ENCODE measurements around the gene PEX5. TPM values are rescaled to one million over a fixed set of nuclear protein-coding genes. Genes with fewer than 3 reads are reported as not detected.

The PEX5 gene
- 10 to 100 TPM in 4 of 6 donors, 1 to 10 TPM in 2; 8.3 to 15.3 (median 12.3) TPM for polyA plus RNA-seq (ENCODE audit: low read depth in 6 of 6)

DNA sequence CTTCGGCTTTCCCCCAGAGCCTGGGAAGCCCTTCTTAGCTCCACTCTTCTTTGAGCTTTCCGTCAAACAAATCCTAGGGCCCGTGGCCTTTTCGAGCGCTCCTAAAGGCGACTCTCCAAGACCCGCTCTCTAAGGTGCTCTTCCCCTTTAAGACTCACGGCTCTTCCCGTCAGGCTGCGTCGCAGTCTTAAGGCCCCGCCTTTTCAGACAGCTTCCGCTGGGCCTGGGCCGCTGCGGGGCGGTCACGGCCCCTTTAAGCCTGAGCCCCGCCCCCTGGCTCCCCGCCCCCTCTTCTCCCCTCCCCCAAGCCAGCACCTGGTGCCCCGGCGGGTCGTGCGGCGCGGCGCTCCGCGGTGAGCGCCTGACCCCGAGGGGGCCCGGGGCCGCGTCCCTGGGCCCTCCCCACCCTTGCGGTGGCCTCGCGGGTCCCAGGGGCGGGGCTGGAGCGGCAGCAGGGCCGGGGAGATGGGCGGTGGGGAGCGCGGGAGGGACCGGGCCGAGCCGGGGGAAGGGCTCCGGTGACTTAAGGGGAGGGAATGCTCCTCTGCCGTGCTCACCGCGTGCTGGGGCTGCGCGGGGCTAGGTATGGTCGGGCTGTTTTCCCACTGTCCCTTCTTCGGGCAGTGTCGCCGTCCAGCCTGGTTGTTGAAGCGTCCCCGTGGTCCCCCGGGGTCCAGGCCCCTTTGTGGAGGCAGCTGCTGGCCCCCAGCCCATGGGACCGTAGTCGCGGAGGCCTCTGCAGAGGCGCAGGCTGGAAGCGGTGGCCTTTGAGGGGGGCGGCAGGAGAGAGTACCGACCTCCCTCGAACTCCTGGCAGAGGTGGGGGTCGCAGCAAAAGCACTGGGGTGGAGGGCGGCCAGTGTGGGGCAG, at the start of gene PEX5:
Gene PEX5, plus strand, starts transcription at position 289 of the 870 bp plus-strand sequence. CDS start 692 bp downstream, outside the sequence.
- H3K4me3 Mint-ChIP-seq: peak within 1 kb of the TSS; percentile 96 to 99 (median 98)
- peak within 1 kb of the TSS; percentile 95 to 99 (median 97) for H3K27ac Mint-ChIP-seq
- H3K4me1 Mint-ChIP-seq: peaks cover 31 to 49% (median 31%) of the 10 kb centered on the region in 3 donors
- H3K9me3 Mint-ChIP-seq: no peaks in the 10 kb centered on the region
- DNase-seq: peak; percentile 76
- H3K27me3 Mint-ChIP-seq: no peaks in the 10 kb centered on the region
- no peaks in the 10 kb centered on the region for H3K36me3 Mint-ChIP-seq
- peak; percentile 95 for ATAC-seq (ENCODE audit: low read depth in 2 of 2)

DNA sequence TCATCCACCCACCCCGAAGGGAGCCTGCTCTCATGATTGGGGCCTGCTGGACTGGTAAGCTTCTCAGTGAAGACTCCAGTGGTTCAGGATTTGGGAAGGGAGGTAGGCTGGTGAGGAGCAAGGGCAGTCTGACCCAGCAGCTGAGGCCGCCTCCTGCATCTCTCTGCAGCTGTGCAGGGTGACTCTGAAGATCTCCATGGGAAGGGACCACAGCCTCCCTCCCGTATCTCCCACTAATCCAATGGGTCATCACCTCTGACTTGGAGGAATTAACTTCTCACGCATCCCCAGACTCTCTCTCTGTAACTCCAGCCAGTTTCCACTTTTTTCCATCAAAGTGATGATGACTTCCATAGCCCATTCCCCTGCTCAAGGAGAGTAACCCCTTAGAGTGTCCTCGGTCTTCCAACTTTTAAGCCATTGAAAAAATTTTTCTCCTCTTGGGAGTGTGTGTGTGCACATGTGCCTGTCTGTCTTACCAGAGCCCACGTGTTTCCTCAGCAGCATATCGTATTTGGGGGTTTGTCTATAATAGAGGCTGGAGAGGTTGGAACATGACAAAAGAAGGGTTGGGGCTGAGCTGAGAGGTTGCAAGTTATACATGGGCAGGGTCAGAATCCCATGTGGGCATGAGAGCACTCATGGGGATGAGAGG, 48.0 kb upstream of the PEX5 start:
- H3K4me1 Mint-ChIP-seq: peaks cover 0 to 10% (median 0%) of the 10 kb centered on the region in 3 donors
- no peaks in the 10 kb centered on the region for H3K27me3 Mint-ChIP-seq
- no peak for DNase-seq
- H3K27ac Mint-ChIP-seq: no peak overlapping the region
- H3K36me3 Mint-ChIP-seq: peaks cover 11 to 15% of the 10 kb centered on the region in 2 donors
- ATAC-seq (ENCODE audit: low read depth in 2 of 2): no peak
- H3K4me3 Mint-ChIP-seq: no peak overlapping the region
- no peaks in the 10 kb centered on the region for H3K9me3 Mint-ChIP-seq

DNA sequence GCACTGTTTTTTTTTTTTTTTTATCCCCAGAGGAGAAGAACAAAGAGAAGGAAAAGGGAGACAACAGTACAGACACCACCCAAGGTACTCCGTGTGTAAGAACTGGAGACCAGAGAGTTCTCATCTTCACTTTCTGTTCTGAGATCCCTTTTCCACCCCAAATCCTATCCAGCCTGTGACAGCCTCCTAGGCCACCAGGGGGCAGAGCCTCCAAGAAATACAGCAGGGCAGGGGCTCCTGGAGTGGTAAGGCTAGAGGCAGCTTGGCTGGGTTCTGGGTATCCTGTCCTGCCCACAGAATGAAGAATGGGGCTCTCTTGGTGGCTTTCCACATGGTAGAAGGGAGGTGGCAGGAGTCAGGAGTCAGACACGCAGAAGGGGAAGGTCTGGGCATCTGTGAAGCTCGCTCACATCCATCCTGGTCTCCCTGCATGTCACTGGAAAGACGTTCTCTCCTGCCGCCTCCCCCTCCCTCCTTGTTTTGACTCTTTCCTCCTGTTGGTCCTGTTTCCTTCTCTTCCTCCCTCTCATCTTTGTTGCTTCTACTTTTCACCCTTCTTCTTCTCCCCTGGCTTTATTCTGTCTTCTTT, 47.3 kb upstream of the PEX5 start:
- Mint-ChIP-seq H3K4me3 (no peak overlapping the region), H3K4me1 (peaks cover 0 to 10% (median 0%) of the 10 kb centered on the region in 3 donors), H3K36me3 (peaks cover 14 to 15% of the 10 kb centered on the region in 2 donors), H3K27me3 (no peaks in the 10 kb centered on the region), H3K9me3 (no peaks in the 10 kb centered on the region), H3K27ac (peak overlapping the region in 1 of 6 donors; percentile 42)
- ATAC-seq (ENCODE audit: low read depth in 2 of 2) (peak; percentile 65 to 86), DNase-seq (peak; percentile 30)

DNA sequence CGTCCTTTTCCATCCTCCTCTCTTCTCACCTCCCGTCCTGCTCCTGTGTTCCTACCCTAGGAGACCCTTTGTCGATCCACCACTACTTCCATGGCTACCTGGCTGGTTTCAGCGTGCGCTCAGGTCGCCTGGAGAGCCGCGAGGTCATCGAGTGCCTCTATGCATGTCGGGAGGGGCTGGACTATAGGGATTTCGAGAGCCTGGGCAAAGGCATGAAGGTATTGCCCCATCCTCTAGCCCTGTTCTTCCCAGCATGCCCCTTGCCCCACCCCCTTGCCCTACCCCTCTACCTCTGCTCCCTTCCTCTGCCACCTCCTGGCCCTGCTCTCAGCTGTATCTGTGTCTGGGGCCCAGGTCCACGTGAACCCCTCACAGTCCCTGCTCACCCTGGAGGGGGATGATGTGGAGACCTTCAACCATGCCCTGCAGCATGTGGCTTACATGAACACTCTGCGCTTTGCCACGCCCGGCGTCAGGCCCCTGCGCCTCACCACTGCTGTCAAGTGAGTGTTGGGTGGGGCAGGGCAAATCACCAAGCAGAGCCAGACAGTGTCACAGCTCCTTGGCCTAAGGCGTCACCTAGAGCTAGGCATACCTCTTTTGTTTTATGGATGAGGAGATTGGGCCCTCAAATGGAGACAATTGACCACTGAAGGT, 46.5 kb upstream of the PEX5 start:
- ATAC-seq (ENCODE audit: low read depth in 2 of 2): no peak
- no peaks in the 10 kb centered on the region for H3K9me3 Mint-ChIP-seq
- H3K4me3 Mint-ChIP-seq: peak overlapping the region in 1 of 8 donors; percentile 21
- peaks cover 11 to 14% of the 10 kb centered on the region in 2 donors for H3K36me3 Mint-ChIP-seq
- H3K27me3 Mint-ChIP-seq: no peaks in the 10 kb centered on the region
- DNase-seq: no peak
- peaks cover 0 to 10% (median 0%) of the 10 kb centered on the region in 3 donors for H3K4me1 Mint-ChIP-seq
- peak overlapping the region in 1 of 6 donors; percentile 22 for H3K27ac Mint-ChIP-seq

DNA sequence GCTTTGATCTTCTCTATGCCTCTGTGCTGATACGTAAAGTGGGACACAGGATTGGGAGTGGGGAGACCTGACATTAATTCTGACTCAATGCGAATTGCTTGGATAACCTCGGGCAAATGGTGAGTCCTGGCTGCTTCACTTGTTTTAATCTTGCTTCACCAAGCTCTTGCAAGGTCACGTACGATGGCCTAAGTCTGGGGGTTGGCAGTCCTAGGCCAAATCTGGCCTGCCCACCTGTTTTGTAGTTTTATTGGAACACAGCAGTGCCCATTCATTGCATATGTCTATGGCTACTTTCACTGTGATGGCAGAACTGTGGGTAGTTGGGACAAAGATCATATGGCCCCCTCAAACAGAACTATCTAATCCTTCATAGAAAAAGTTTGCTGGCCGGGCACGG, 45.9 kb upstream of the PEX5 start:
- Mint-ChIP-seq H3K27ac (peak overlapping the region in 1 of 6 donors; percentile 27), H3K9me3 (no peaks in the 10 kb centered on the region), H3K4me1 (peaks cover 0 to 10% (median 0%) of the 10 kb centered on the region in 3 donors), H3K36me3 (peaks cover 11 to 14% of the 10 kb centered on the region in 2 donors), H3K27me3 (no peaks in the 10 kb centered on the region), H3K4me3 (no peak overlapping the region)
- ATAC-seq (ENCODE audit: low read depth in 2 of 2) (no peak), DNase-seq (no peak)

DNA sequence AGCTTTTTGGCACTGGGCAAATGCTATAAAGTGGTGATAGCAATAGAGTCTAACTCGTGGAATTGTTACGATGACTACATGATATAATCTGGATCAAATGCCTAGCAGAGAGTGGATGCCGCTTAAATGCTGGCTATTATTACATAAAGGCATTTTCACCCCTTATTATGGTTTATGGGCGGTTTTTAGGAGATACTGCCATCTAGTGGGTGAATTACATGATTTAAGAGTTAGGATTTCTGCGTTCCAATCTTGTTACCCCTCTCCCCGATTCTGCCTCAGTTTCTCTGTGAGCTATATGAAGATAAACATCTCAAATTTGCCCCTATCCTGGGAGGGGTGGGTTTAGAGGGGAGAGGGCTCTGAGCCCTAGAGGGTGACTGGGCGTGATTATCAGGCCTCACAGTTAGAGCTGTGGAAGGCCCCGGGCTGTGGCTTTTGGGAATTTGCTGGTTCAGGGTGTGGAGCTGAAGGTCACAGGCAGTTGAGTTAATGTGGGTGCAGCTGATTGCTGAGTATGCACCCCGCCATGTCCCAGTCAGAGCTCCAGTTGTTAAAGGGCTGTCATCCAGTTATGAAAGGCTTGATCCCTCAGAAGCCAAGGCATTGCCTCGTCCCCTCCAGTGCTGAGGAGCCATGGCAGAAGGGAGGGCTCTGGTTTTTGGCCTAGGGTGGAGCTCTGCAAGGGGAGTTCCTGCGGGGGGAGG, 44.9 kb upstream of the PEX5 start:
- Mint-ChIP-seq H3K4me3 (no peak overlapping the region), H3K27me3 (no peaks in the 10 kb centered on the region), H3K27ac (no peak overlapping the region), H3K36me3 (peaks cover 9 to 11% of the 10 kb centered on the region in 2 donors), H3K9me3 (no peaks in the 10 kb centered on the region), H3K4me1 (peaks cover 0 to 10% (median 0%) of the 10 kb centered on the region in 3 donors)
- DNase-seq (peak; percentile 18), ATAC-seq (ENCODE audit: low read depth in 2 of 2) (peak; percentile 38 to 45)

DNA sequence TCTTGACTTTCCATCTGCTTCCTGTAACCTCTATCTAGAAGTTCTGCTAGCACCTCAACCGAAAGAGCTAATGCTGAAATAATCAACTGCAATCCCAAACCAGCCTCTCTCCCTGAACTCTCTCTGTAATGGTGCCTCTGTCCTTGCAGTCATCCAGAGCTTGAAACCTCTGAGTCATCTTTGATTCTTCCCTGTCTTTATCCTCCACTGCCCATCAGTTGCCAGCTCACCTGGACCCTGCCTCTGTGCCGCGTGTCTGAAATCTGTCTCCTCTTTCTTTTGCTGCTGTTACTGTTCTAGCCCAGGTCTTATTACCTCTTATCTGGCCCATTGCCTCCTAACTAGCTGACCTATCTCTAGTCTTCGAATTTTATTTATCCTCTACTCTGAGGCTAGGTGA, 43.8 kb upstream of the PEX5 start:
- Mint-ChIP-seq H3K27ac (peak overlapping the region in 1 of 6 donors; percentile 34), H3K36me3 (peaks cover 14 to 18% of the 10 kb centered on the region in 2 donors), H3K27me3 (no peaks in the 10 kb centered on the region), H3K9me3 (no peaks in the 10 kb centered on the region), H3K4me3 (no peak overlapping the region), H3K4me1 (peaks cover 0 to 10% (median 0%) of the 10 kb centered on the region in 3 donors)
- ATAC-seq (ENCODE audit: low read depth in 2 of 2) (no peak), DNase-seq (no peak)

DNA sequence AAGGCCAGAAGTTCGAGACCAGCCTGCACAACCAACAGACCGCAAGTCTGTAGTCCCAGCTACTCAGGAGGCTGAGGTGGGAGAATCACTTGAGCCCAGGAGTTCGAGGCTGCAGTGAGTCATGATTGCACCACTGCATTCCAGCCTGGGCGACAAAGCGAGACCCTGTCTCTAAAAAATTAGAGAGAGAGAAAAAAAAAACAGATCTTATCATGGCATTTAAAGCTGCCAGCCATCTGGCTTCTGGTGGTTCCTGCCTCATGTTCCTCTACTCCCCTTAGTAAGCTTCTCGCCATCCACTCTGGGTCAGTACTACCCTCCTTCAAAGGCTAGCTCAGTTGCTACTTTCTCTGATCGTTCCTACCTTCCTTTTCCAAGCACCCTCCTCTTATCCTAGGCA, 43.3 kb upstream of the PEX5 start:
- Mint-ChIP-seq H3K4me3 (no peak overlapping the region), H3K4me1 (peaks cover 0 to 10% (median 0%) of the 10 kb centered on the region in 3 donors), H3K36me3 (peaks cover 12 to 18% of the 10 kb centered on the region in 2 donors), H3K9me3 (no peaks in the 10 kb centered on the region), H3K27me3 (no peaks in the 10 kb centered on the region), H3K27ac (peak overlapping the region in 3 of 6 donors; percentile 9 to 34 (median 27))
- DNase-seq (no peak), ATAC-seq (ENCODE audit: low read depth in 2 of 2) (no peak)

DNA sequence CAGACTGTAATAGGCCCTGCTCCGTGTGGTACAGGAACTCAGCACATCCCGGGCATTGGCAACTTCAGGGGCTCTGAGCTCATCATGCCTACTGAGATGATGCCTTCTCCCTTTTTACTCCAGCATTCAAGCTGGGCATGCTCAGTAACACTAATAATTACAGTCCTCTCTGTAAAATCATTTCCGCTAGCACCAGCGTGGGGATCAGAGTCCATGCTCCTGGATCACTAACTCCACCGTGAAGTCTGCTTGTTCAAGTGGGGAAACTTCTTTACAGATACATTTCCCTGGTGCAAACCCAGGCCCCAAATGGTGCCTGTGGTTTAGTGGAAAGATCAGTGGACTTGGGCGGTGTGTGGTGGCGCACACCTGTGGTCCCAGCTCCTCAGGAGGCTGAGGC, 42.6 kb upstream of the PEX5 start:
- no peaks in the 10 kb centered on the region for H3K27me3 Mint-ChIP-seq
- no peaks in the 10 kb centered on the region for H3K9me3 Mint-ChIP-seq
- peaks cover 7 to 18% of the 10 kb centered on the region in 2 donors for H3K36me3 Mint-ChIP-seq
- ATAC-seq (ENCODE audit: low read depth in 2 of 2): no peak
- no peak overlapping the region for H3K4me3 Mint-ChIP-seq
- peaks cover 0 to 9% (median 0%) of the 10 kb centered on the region in 3 donors for H3K4me1 Mint-ChIP-seq
- peak overlapping the region in 1 of 6 donors; percentile 9 for H3K27ac Mint-ChIP-seq
- no peak for DNase-seq

DNA sequence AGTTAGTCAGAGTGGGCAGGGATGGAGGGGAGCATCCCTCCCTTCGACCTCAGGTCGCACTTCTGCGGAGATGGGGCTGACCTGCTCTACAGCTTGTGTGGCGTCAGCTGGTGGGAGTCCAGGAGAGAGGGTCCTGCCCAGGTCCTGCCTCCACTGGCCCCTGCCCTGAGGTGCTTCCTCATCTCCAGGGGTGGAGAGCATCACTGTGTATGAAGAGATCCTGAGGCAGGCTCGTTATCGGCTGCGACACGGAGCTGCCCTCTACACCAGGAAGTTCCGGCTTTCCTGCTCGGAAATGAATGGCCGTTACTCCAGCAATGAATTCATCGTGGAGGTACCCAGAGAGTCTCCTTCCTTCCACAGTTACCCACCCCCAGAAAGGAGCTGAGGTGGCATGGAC, 39.1 kb upstream of the PEX5 start:
- no peaks in the 10 kb centered on the region for H3K27me3 Mint-ChIP-seq
- DNase-seq (no peak), ATAC-seq (ENCODE audit: low read depth in 2 of 2) (no peak)
- H3K4me1 Mint-ChIP-seq: no peaks in the 10 kb centered on the region
- no peaks in the 10 kb centered on the region for H3K9me3 Mint-ChIP-seq
- H3K36me3 Mint-ChIP-seq: peaks cover 7 to 18% of the 10 kb centered on the region in 2 donors
- no peak overlapping the region for H3K27ac Mint-ChIP-seq
- no peak overlapping the region for H3K4me3 Mint-ChIP-seq

DNA sequence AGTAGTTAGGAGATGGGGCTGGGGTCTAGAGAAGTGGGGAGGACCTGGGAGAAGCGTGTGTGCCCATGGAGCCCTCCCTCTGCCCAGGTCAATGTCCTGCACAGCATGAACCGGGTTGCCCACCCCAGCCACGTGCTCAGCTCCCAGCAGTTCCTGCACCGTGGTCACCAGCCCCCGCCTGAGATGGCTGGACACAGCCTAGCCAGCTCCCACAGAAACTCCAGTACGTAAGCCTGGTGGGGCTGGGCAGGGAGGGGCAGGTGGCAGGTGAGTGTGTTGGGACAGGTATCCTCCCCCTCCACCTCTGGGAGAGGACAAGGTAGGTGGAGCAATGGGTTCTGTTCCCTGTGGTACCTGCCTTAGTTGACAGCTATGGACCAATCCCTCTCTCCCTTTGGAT, 38.6 kb upstream of the PEX5 start:
- Mint-ChIP-seq H3K36me3 (peaks cover 7 to 18% of the 10 kb centered on the region in 2 donors), H3K9me3 (no peaks in the 10 kb centered on the region), H3K4me1 (no peaks in the 10 kb centered on the region), H3K27ac (no peak overlapping the region), H3K4me3 (no peak overlapping the region), H3K27me3 (no peaks in the 10 kb centered on the region)
- ATAC-seq (ENCODE audit: low read depth in 2 of 2): no peak
- DNase-seq: no peak

DNA sequence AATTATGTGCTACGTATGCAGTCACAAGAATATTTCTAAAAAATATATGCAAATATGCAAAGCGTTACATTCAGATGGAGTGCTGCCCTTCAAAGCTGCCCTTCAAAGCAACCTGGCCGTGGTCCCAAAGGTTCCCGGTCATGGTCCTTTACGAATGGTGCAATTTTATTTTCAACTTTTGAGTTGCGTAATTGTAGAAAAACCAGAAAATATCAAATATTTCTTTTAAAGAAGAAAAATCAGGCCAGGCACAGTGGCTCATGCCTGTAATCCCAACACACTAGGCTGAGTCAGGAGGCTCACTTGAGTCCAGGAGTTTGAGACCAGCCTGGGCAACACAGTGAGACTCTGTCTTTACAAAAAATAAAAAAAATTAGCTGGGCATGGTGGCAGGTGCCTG, 38.0 kb upstream of the PEX5 start:
- Mint-ChIP-seq H3K27ac (no peak overlapping the region), H3K4me1 (no peaks in the 10 kb centered on the region), H3K4me3 (no peak overlapping the region), H3K36me3 (peaks cover 7 to 13% of the 10 kb centered on the region in 2 donors), H3K27me3 (no peaks in the 10 kb centered on the region), H3K9me3 (no peaks in the 10 kb centered on the region)
- no peak for DNase-seq
- no peak for ATAC-seq (ENCODE audit: low read depth in 2 of 2)
